ENCODE measurements around the gene GUCY2D.

GRCh38 chr17:7993972-7994589 lies 8.3 kb upstream of the GUCY2D start:
- TF ChIP-seq, protein P1, sequence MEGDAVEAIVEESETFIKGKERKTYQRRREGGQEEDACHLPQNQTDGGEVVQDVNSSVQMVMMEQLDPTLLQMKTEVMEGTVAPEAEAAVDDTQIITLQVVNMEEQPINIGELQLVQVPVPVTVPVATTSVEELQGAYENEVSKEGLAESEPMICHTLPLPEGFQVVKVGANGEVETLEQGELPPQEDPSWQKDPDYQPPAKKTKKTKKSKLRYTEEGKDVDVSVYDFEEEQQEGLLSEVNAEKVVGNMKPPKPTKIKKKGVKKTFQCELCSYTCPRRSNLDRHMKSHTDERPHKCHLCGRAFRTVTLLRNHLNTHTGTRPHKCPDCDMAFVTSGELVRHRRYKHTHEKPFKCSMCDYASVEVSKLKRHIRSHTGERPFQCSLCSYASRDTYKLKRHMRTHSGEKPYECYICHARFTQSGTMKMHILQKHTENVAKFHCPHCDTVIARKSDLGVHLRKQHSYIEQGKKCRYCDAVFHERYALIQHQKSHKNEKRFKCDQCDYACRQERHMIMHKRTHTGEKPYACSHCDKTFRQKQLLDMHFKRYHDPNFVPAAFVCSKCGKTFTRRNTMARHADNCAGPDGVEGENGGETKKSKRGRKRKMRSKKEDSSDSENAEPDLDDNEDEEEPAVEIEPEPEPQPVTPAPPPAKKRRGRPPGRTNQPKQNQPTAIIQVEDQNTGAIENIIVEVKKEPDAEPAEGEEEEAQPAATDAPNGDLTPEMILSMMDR (conservative IDR thresholded peaks at IDR 0.05): no peak
- TF ChIP-seq ZFX (IDR thresholded peaks at IDR 0.05): no peak
